Trophoblast cell (in vitro differentiated cells and primary cell): ENCODE results near the gene PCSK5.

Experiments used
- DNase-seq, 2 donors: peaks; one replicate each; pipeline ENCODE4 v3.0.0-alpha.2; 2016
- H2AFZ ChIP-seq: 2 replicates; pipeline ENCODE4 v1.6.1; 2013; ENCODE audit warnings: low read length, moderate library complexity, mild to moderate bottlenecking; ENCODE audit not compliant: insufficient read depth, poor library complexity
- H2AK5ac ChIP-seq: 2 replicates; pipeline ENCODE4 v1.6.1; 2013; ENCODE audit warnings: mild to moderate bottlenecking, low read length
- H2BK120ac ChIP-seq: 2 replicates; pipeline ENCODE4 v1.6.1; 2013; ENCODE audit warnings: low read length, mild to moderate bottlenecking, moderate library complexity; ENCODE audit not compliant: insufficient read depth, poor library complexity
- H2BK12ac ChIP-seq: 2 replicates; pipeline ENCODE4 v1.6.1; 2013; ENCODE audit warnings: mild to moderate bottlenecking, low read length, moderate library complexity
- H2BK5ac ChIP-seq: 2 replicates; pipeline ENCODE4 v1.6.1; 2013; ENCODE audit warnings: low read length, low read depth, moderate library complexity, mild to moderate bottlenecking; ENCODE audit not compliant: poor library complexity
- H3K14ac ChIP-seq: 2 replicates; pipeline ENCODE4 v1.6.1; 2013; ENCODE audit warnings: mild to moderate bottlenecking, low read length
- H3K18ac ChIP-seq: 2 replicates; pipeline ENCODE4 v1.6.1; 2013; ENCODE audit warnings: mild to moderate bottlenecking, low read length
- H3K23ac ChIP-seq: 2 replicates; pipeline ENCODE4 v1.6.1; 2013; ENCODE audit warnings: low read length
- H3K27ac ChIP-seq: 2 replicates; pipeline ENCODE4 v1.5.1; 2013; ENCODE audit warnings: low read depth, mild to moderate bottlenecking, inconsistent platforms, low read length, moderate library complexity
- H3K27me3 ChIP-seq: 2 replicates; pipeline ENCODE4 v1.6.1; 2013; ENCODE audit warnings: inconsistent platforms, mild to moderate bottlenecking, low read length, moderate library complexity; ENCODE audit not compliant: insufficient read depth
- H3K36me3 ChIP-seq, 2 experiments: 1 replicate in 1 of 2; 2 replicates in 1 of 2; pipeline ENCODE4 v1.6.1; 2013; ENCODE audit warnings: low read length in 2 of 2, mild to moderate bottlenecking in 2 of 2, moderate library complexity in 1 of 2; ENCODE audit not compliant: insufficient read depth in 2 of 2, control insufficient read depth in 1 of 2
- H3K4ac ChIP-seq: 2 replicates; pipeline ENCODE4 v1.6.1; 2013; ENCODE audit warnings: low read depth, mild to moderate bottlenecking, low read length, moderate library complexity
- H3K4me1 ChIP-seq, 2 experiments: 1 replicate in 1 of 2; 2 replicates in 1 of 2; pipeline ENCODE4 v1.6.1; 2013; ENCODE audit warnings: low read length in 2 of 2, mild to moderate bottlenecking in 2 of 2, moderate library complexity in 1 of 2; ENCODE audit not compliant: insufficient read depth in 2 of 2, control insufficient read depth in 1 of 2
- H3K4me2 ChIP-seq: 2 replicates; pipeline ENCODE4 v1.6.1; 2013; ENCODE audit warnings: inconsistent platforms, mild to moderate bottlenecking, low read length, moderate library complexity
- H3K4me3 ChIP-seq: 2 replicates; pipeline ENCODE4 v1.5.1; 2013; ENCODE audit warnings: mild to moderate bottlenecking, low read depth, low read length, inconsistent platforms
- H3K79me1 ChIP-seq: one replicate; pipeline ENCODE4 v1.6.1; 2013; ENCODE audit warnings: low read length
- H3K79me2 ChIP-seq: 2 replicates; pipeline ENCODE4 v1.6.1; 2013; ENCODE audit warnings: low read length, mild to moderate bottlenecking; ENCODE audit not compliant: control insufficient read depth, insufficient read depth, poor library complexity
- H3K9ac ChIP-seq: 2 replicates; pipeline ENCODE4 v1.6.1; 2013; ENCODE audit warnings: mild to moderate bottlenecking, low read length
- H3K9me3 ChIP-seq: 2 replicates; pipeline ENCODE4 v1.6.1; 2013; ENCODE audit warnings: low read depth, mild to moderate bottlenecking, control low read depth, inconsistent platforms, low read length; ENCODE audit not compliant: insufficient read depth
- H4K12ac ChIP-seq: 2 replicates; pipeline ENCODE4 v1.6.1; 2013; ENCODE audit warnings: low read depth, mild to moderate bottlenecking, low read length, moderate library complexity
- H4K8ac ChIP-seq: 2 replicates; pipeline ENCODE4 v1.6.1; 2013; ENCODE audit warnings: low read depth, mild to moderate bottlenecking, low read length, moderate library complexity
- H4K91ac ChIP-seq: one replicate; pipeline ENCODE4 v1.6.1; 2013; ENCODE audit warnings: low read depth, mild to moderate bottlenecking, low read length, moderate library complexity
- WGBS: extraction: QIAGEN DNeasy Blood & Tissue Kit; methylation state at CpG from one replicate; pipeline ENCODE4 v1.1.7; 2013; ENCODE audit warnings: missing lambda C conversion rate; ENCODE audit not compliant: insufficient read length, insufficient coverage; ENCODE audit errors: extremely low coverage; 5-methylcytosine and 5-hydroxymethylcytosine counted together

The PCSK5 gene

DNA sequence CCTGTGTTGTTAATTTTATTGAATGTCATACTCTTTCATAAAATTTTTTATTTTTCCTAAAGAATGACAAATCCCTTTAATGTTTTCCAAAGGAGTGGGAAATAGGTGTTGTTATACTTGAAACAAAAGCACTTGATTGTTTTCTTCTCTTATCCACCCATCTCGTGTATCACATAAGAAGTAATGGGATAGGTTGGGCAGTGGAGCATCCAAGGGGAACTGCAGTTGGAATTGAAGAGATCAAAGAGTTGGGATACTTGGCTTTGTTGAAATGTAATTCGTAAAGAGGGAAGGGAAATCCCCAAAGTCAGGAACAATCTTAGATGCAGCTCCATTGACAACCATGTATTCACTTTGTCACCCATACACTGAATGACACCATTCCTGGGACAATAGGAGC, 148.0 kb downstream of the PCSK5 start:
- no CpG with 5 or more reads among the region's 2 CpGs for WGBS
- Histone ChIP-seq H2BK12ac (no peak overlapping the region), H2BK120ac (no peak overlapping the region), H3K9ac (no peak overlapping the region), H3K79me2 (no peaks in the 10 kb centered on the region), H3K18ac (no peak overlapping the region), H3K4me2 (no peak overlapping the region), H3K14ac (no peak overlapping the region), H4K12ac (no peak overlapping the region), H3K79me1 (no peaks in the 10 kb centered on the region), H3K4me3 (no peak overlapping the region), H3K36me3 (peaks cover 0 to 4% of the 10 kb centered on the region in 2 experiments), H2AK5ac (no peak overlapping the region), H4K91ac (no peak overlapping the region), H2AFZ (no peak overlapping the region), H3K4me1 (no peaks in the 10 kb centered on the region), H4K8ac (no peak overlapping the region), H3K4ac (no peak overlapping the region), H2BK5ac (no peak overlapping the region), H3K9me3 (no peaks in the 10 kb centered on the region), H3K23ac (no peak overlapping the region), H3K27ac (no peak overlapping the region), H3K27me3 (no peaks in the 10 kb centered on the region)
- DNase-seq: no peak

DNA sequence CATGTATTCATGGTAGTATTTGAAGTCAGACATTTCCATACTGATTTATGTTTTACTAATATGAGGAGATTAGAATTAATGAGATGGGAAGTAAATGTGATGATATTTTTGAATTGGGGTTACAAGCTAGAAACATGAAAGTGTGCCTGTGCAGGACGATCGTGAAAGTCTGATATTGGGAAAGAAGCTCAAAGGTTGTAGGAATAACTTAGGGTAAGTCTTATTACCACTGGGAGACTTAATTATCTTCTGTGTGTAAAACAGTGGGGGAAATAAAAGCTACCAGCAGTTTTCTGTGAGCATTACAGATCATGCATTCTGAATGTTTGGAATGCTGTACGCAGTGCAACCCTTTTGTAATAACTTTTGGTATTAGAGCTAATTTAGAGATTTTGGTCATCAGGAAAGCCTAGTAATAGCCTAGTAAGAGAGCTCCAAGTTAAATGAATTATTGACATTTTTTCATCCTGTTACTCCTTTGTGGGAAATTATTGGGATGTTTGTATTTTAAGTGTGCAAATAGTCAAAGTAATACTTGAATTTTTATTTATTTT, 153.9 kb downstream of the PCSK5 start:
- H3K18ac ChIP-seq: no peak overlapping the region
- H3K27me3 ChIP-seq: no peaks in the 10 kb centered on the region
- H3K4me3 ChIP-seq: no peak overlapping the region
- no peaks in the 10 kb centered on the region for H3K79me1 ChIP-seq
- H3K9ac ChIP-seq: no peak overlapping the region
- no peak overlapping the region for H3K14ac ChIP-seq
- no peak overlapping the region for H4K8ac ChIP-seq
- H2AK5ac ChIP-seq: no peak overlapping the region
- H3K4me2 ChIP-seq: no peak overlapping the region
- H4K12ac ChIP-seq: no peak overlapping the region
- no peak overlapping the region for H2BK5ac ChIP-seq
- no peak overlapping the region for H3K27ac ChIP-seq
- peak; percentile 55 to 92 for DNase-seq
- H2AFZ ChIP-seq: no peak overlapping the region
- H3K4me1 ChIP-seq: no peaks in the 10 kb centered on the region
- no peak overlapping the region for H3K23ac ChIP-seq
- no peaks in the 10 kb centered on the region for H3K9me3 ChIP-seq
- H3K36me3 ChIP-seq: no peaks in the 10 kb centered on the region
- no peak overlapping the region for H2BK12ac ChIP-seq
- H4K91ac ChIP-seq: no peak overlapping the region
- no peak overlapping the region for H2BK120ac ChIP-seq
- no peak overlapping the region for H3K4ac ChIP-seq
- no CpG with 5 or more reads among the region's 3 CpGs for WGBS
- no peaks in the 10 kb centered on the region for H3K79me2 ChIP-seq

GRCh38 chr9:76045221-76045620, 154.7 kb downstream of the PCSK5 start:
- Histone ChIP-seq H2BK12ac (no peak overlapping the region), H3K36me3 (no peaks in the 10 kb centered on the region), H3K14ac (no peak overlapping the region), H3K18ac (no peak overlapping the region), H2AFZ (no peak overlapping the region), H3K9me3 (no peaks in the 10 kb centered on the region), H4K12ac (no peak overlapping the region), H4K8ac (no peak overlapping the region), H3K4me1 (no peaks in the 10 kb centered on the region), H3K27ac (no peak overlapping the region), H2BK120ac (no peak overlapping the region), H3K9ac (no peak overlapping the region), H2AK5ac (no peak overlapping the region), H3K4ac (no peak overlapping the region), H4K91ac (no peak overlapping the region), H3K23ac (no peak overlapping the region), H3K4me2 (no peak overlapping the region), H3K4me3 (no peak overlapping the region), H3K79me2 (no peaks in the 10 kb centered on the region), H3K27me3 (no peaks in the 10 kb centered on the region), H3K79me1 (no peaks in the 10 kb centered on the region), H2BK5ac (no peak overlapping the region)
- peak in 1 of 2 donors; percentile 60 for DNase-seq
- WGBS: no CpG with 5 or more reads among the region's 2 CpGs

- Histone ChIP-seq H3K9ac (no peak overlapping the region), H3K36me3 (peaks cover 3 to 4% of the 10 kb centered on the region in 2 experiments), H3K27ac (no peak overlapping the region), H2AFZ (no peak overlapping the region), H3K4me1 (no peaks in the 10 kb centered on the region), H4K91ac (no peak overlapping the region), H3K4ac (no peak overlapping the region), H3K9me3 (peaks cover 4% of the 10 kb centered on the region), H4K8ac (no peak overlapping the region), H2AK5ac (no peak overlapping the region), H2BK12ac (no peak overlapping the region), H3K4me3 (no peak overlapping the region), H3K4me2 (no peak overlapping the region), H3K18ac (no peak overlapping the region), H3K23ac (no peak overlapping the region), H4K12ac (no peak overlapping the region), H3K27me3 (no peaks in the 10 kb centered on the region), H3K79me1 (no peaks in the 10 kb centered on the region), H3K14ac (no peak overlapping the region), H2BK120ac (no peak overlapping the region), H3K79me2 (no peaks in the 10 kb centered on the region), H2BK5ac (no peak overlapping the region)
- WGBS: no CpG with 5 or more reads among the region's 2 CpGs
- DNase-seq: no peak
Observed at GRCh38 chr9:76049341-76049740, 158.9 kb downstream of the PCSK5 start.
